ENCODE measurements around the gene WBP2. TPM values are rescaled to one million over a fixed set of nuclear protein-coding genes. Genes with fewer than 3 reads are reported as not detected.

WBP2 gene
- total and polyA plus RNA-seq, 10 of the 15 experiments (the other 5 are each of a cell fraction or from before 2014, with no cell fraction given) = 1.5 to 57.3 (median 27.5) TPM

GRCh38 chr17:75878174-75878998 is 23.3 kb upstream of the WBP2 start, which contains the start of gene TRIM47:
TSS of gene TRIM47 (minus strand) at chr17:75878581. CDS start at chr17:75878548, 33 bp downstream.
- peak within 1 kb of the TSS; percentile 24; the same call in 1 of the 2 replicates for H3K9ac ChIP-seq (ENCODE audit: control insufficient read depth, insufficient read depth, low read length)
- in situ Hi-C loops (cut with MboI) = no loop called here
- TF ChIP-seq SRF (IDR thresholded peaks at IDR 0.05; ENCODE audit: low read depth in 2 of 2, low read length in 2 of 2) (0 out of 4 replicates have a peak, but pooled peaks of 1 of the 2 experiments have one; percentile 8), IKZF2 (IDR thresholded peaks at IDR 0.05) (no peak), REST (IDR thresholded peaks at IDR 0.05; ENCODE audit: low read depth, low read length) (no peak), ZBTB40 (IDR thresholded peaks at IDR 0.05; ENCODE audit: borderline replicate concordance) (no peak), SUZ12 (IDR thresholded peaks at IDR 0.05; ENCODE audit: unreplicated experiment) (no peak), ZNF217 (IDR thresholded peaks at IDR 0.05) (peak; percentile 40; the same call in 1 of the 2 replicates), ZNF687 (IDR thresholded peaks at IDR 0.05) (0 out of 2 replicates have a peak, but pooled peaks have one; percentile 7), DPF2 (IDR thresholded peaks at IDR 0.05) (0 out of 2 replicates have a peak, but pooled peaks have one; percentile 57), LARP7 (IDR thresholded peaks at IDR 0.05) (peak; percentile 42; the same call in 1 of the 2 replicates)

More at GRCh38 chr17:75878174-75878998, 23.3 kb upstream of the WBP2 start, which contains the start of gene TRIM47:
- Histone ChIP-seq H3K27ac (ENCODE audit: control insufficient read depth, insufficient read depth) (no peak within 1 kb of the TSS), H2AFZ (ENCODE audit: control insufficient read depth, low read depth, low read length) (peak within 1 kb of the TSS; percentile 59), H3K4me3 (peak within 1 kb of the TSS; percentile 29; the same call in 1 of the 2 replicates), H3K79me2 (ENCODE audit: control insufficient read depth, insufficient read depth, low read length) (no peaks in the 10 kb centered on the region), H3K36me3 (ENCODE audit: control insufficient read depth in 2 of 2, insufficient read depth in 2 of 2, low read length in 1 of 2) (no peaks in the 10 kb centered on the region), H4K20me1 (ENCODE audit: control insufficient read depth, insufficient read depth) (no peaks in the 10 kb centered on the region), H3K27me3 (replicated peaks in 1 of 2; ENCODE audit: control insufficient read depth in 2 of 2, insufficient read depth in 2 of 2, low read length in 1 of 2) (peaks cover 2% of the 10 kb centered on the region in 2 experiments), H3K4me1 (ENCODE audit: control insufficient read depth, insufficient read depth, low read length) (peaks cover 25% of the 10 kb centered on the region), H3K4me2 (ENCODE audit: control insufficient read depth, insufficient read depth) (peak within 1 kb of the TSS; percentile 92), H3K9me3 (replicated peaks; ENCODE audit: control insufficient read depth, insufficient read depth, low read length) (no peaks in the 10 kb centered on the region)
- no TSS peak for BruUV-seq (replicated peaks)
- WGBS (ENCODE audit: insufficient coverage, insufficient replicate concordance, low lambda C conversion rate, missing lambda C conversion rate) = 8% methylated on average over 41 of the region's 87 CpGs
- POLR2A ChIA-PET = interaction anchor here (0.7 to 3.7 kb wide), 6 partner anchors 14 to 224 kb away, joined by 3 to 27 read pairs (median 4); partner anchors contain the start of gene TRIM65
- RAD21 ChIA-PET (ENCODE audit: unreplicated experiment) = interaction anchor here (1.1 to 2.4 kb wide), 4 partner anchors 23 to 125 kb away, joined by 3 to 11 read pairs (median 4); partner anchors contain the start of gene WBP2
- intact Hi-C loops (cut with micrococcal nuclease; ENCODE audit: unreplicated experiment) = loop anchor here (2.0 kb wide), 1 partner anchor 18 kb away; the partner anchor contains the start of gene TRIM65
- DNase-seq (ENCODE audit: low read depth, low spot score) = no peak
- SMC1A ChIA-PET (ENCODE audit: uncharacterized antibody, unreplicated experiment) = interaction anchor here (0.8 to 1.9 kb wide), 6 partner anchors 13 to 125 kb away, joined by 3 to 5 read pairs (median 3); partner anchors contain the start of genes TRIM65 and WBP2
- peak; percentile 15 for ATAC-seq
- CTCF ChIA-PET = interaction anchor here (0.6 to 7.9 kb wide), 9 partner anchors 17 to 125 kb away, joined by 3 to 81 read pairs (median 8); partner anchors contain the start of genes GALK1, TRIM65 and WBP2
- no peak for FAIRE-seq

All from GM12878 (cell line).